Posterior vena cava (tissue), 2 donors: ENCODE results near the gene C1QTNF5. TPM values are rescaled to one million over a fixed set of nuclear protein-coding genes. Genes with fewer than 3 reads are reported as not detected.

Experiments used
- DNase-seq: peaks from one replicate; pipeline ENCODE4 v3.0.0-alpha.2; 2020; ENCODE audit warnings: low spot score
- intact Hi-C, 2 donors: fragments of 100-400 bp; cut with DNase I; formaldehyde crosslinking; loops; one replicate each; pipeline versions ENCODE4 v1.14.1 to v1.14.2; 2022 to 2023
- total RNA-seq, 2 donors: library from RNA; stranded (reverse); fragmentation: NEBNext Ultra II Directional; extraction: Animal tissue kit (Norgen Biotek cat#: 25700); gene quantifications; one replicate each; pipeline ENCODE4 v1.2.1, GENCODE V29; 2021
- donor health status: DM: yes; HTN: yes; CAD: no.
- donor health status: DM: yes; HTN: yes; CAD: no.

The C1QTNF5 gene
- total RNA-seq, 2 donors from 2014 or later, result 57.7 to 63.0 TPM

DNA sequence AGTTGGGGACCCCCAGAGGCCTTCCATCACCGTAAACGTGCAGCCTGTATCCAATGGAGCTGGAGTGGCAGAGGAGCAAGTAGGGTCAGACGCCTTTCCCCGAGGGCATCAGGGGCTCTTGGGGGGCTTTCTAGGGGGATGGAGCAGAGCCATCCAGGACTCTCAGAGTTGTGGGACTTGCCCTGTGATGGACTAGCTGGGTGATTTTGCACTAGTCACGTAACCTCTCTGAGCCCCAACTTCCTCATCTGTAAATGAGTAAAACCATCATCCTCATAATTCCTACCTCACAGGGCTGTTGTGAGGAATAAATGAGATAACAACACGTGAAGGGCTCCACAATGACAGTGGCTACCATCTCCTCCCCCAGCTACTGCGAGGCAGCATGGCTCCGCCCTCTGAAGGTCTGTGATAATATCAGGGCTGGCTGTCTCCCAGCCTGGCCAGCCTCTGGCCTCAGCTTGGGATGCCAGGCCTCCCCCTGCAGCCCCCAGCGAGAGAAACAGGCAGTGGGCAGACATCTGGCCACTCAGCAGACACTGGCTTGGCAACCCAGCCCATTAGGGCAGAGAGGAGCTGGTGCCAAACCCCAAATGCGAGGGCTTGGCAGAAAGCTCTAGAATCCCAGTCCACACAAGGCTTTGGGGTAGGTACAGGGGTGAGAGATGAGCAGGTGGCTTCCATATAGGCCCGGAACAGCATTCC lies 34.1 kb upstream of the C1QTNF5 start:
- DNase-seq, result peak; percentile 73
- intact Hi-C loops, result loop anchor here (5.0 to 10.0 kb wide), 2 partner anchors 98 to 100 kb away; no protein-coding TSS in a partner anchor

DNA sequence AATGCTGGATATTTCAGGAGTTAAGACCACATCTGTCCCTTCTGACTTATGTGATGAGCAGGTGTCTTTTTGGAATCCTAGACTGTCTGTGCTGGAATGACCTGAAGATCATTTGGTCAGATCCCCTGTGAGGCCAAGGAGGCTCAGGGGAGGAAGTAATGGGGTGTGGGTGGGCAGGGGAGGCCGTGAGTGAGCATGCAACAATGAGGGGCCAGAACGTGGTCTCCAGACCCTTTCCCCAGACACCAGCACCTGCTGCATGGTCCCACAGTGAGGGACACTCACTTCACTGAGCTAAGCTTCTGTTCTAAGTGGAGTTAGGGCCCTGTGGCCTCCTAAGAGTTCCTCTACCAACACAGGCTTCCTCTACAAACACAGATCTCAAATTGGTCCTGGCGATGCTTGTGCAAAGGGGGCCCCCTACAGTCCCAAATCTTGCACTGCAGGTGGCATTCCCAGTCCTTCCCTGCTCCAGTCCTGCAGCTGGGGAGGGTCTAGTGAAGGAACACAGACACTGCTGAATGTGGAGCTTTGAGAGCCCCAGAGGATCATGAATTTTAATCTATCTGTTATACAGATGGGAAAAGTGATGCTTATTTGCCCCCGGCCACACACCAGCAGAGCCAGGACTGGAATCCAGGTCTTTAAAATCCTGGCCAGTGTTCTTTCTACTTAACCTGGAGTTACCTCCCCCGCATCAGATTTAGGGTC lies 33.4 kb upstream of the C1QTNF5 start:
- intact Hi-C loops, result loop anchor here (2.0 to 10.0 kb wide), 3 partner anchors 17 to 101 kb away; no protein-coding TSS in a partner anchor

DNA sequence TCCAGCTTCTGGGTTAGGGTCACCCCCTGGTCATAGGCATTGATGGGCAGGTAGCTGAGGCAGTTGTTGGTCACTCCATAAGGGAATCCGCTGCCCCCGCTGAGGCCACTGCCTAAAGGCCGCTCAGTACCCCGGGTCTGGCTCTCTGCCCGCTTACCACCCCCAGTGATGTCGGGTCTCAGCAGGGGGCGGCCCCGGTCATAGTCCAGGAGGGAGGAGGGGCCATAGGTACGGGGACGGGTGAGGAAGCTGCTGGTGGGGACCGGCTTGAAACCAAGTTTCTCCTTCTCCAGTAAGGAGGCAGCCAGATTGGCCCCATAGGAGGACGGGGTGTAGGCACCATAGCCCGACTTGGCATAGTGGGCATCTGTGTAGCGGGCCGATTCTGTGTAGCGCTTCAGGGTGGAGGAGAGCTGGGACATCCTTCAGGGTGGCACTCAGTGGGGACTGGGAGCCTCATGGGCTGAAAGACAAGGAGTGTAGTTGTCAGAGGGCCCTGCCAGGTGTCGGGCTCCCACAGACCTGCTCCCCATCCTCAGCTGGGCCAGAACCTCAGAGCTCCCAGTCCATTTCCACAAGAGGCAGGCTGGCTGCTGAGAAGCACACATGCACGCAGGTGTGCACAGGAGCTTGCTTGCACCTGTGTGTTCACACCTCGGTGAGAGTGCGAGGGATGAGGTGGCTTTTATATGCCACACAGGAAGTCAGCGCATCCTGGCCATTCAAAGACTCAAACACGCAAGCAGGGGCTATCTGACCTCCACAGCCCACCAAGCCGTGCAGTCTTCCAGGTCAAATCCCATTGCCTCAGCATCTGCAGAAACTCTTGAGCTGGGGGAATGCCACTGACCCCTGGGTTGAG lies 32.6 kb upstream of the C1QTNF5 start:
- intact Hi-C loops, result loop anchor here (2.0 to 10.0 kb wide), 3 partner anchors 16 to 102 kb away; no protein-coding TSS in a partner anchor
- peak; percentile 75 for DNase-seq

More for the DNA sequence above, 33.4 kb upstream of the C1QTNF5 start:
- peak; percentile 92 for DNase-seq

DNA sequence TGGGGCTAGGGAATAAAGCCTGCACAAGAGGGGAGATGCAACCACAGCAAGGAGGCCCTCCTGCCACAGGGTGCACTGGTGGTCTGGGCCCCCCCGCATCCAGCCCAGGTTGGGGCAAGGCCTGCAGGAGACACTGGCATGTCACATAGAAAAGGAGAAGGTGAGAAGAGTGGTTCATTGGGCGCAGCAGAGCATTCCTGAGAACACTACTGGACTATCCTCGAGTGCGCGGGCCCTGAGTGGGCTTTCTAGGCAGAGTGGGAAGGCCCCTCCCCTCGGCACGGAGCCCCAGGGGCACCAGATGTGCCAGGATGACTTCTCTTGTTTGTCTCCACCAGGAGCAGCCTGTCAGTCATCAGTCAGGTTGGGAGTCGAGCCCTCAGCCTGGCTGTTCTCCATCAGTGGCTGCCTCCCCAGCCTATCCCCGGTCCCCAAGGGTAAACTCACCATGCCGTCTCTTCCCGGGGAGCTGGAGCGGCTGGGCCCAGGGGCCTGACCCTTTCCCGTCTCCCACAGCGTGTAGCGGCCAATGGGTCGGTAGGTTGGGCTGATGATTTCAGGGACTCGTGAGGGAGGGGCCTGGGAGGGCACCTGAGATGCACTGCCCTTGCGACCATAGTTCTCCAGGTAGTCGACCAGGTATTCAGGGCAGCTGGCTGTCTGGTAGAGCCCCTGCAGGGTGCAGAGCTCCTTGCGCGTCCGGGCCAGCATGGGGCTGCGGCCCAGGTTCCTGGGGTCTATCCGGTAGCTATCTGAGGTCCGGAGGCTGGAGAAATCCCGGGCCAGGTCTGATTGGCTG lies 31.8 kb upstream of the C1QTNF5 start:
- DNase-seq, result peak; percentile 77
- intact Hi-C loops, result loop anchor here (2.0 to 10.0 kb wide), 3 partner anchors 16 to 102 kb away; no protein-coding TSS in a partner anchor

DNA sequence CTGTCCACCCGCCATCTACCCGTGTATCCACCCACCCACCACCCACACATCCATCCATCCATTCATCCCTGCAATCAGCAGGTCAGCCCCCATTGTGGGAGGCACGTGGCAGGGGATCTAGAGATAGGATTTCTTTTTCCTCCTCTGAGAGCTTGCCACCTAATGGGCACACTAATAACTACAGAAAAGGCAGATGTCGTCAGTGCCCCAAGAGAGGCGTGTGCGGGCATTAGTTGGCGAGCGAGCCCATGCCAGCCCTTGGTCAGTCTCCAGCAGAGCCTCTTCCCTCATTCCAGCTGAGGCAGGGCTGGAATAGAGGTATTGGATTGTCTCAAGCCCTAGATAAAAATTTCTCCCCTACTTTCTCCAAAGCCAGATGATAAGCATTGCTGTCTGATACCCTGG lies 31.1 kb upstream of the C1QTNF5 start:
- peak; percentile 73 for DNase-seq
- intact Hi-C loops, result loop anchor here (2.0 to 10.0 kb wide), 3 partner anchors 15 to 103 kb away; no protein-coding TSS in a partner anchor

DNA sequence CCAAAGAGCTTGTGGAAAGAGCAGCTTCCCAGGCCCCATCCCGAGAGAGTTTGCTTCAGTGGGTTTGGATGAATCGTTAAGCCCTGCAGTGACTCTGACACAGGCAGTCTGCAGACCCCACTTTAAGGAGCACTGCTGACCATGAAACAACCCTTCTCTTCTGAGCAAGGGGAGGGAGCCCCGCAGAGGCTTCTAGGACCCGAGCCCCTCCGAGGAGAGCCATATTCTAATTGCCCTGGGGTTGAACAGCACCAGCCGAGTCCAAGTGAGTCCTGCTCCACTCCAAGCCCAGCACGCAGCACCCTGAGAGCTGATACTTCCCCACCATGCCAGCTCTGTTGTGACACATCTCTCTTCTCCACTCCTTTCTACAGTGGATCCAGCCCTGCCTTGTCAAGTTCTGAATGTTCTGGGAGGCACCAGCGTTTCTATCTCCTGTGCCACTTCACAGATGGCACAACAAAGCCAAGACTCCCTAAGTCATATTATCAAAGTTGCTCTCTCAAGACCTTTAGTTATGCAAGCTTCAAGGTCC lies 30.5 kb upstream of the C1QTNF5 start:
- peak; percentile 48 for DNase-seq
- intact Hi-C loops, result loop anchor here (5.0 to 10.0 kb wide), 2 partner anchors 101 to 104 kb away; no protein-coding TSS in a partner anchor

DNA sequence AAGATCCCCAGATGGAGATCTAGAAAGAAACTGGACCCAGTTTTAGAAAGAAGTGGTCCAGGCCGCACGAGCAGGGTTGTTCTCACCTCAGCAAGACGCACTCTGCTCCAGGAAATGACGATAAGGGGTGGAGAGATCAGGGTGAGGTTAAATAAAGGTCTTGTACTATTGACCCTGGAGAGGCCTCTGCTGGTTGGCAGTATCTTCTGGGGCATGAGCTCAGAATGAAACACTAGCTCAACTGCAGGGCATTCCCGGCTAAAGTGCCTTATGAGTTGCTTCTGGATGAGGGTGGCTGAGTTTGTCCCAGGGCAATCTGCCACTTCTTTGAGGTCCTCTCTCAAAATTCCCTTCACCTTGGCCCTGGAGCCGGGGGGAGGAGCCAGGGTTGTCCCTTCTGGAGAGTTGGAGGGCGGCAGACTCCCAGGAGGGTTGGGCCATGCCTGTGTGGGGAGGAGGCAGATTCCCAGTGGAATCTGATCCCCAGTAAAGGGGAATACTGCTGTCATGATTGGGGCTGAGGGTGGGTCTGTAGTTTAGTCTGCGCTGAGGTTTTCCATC lies 29.9 kb upstream of the C1QTNF5 start:
- intact Hi-C loops, result loop anchor here (5.0 to 10.0 kb wide), 2 partner anchors 102 to 104 kb away; no protein-coding TSS in a partner anchor
- peak; percentile 78 for DNase-seq

DNA sequence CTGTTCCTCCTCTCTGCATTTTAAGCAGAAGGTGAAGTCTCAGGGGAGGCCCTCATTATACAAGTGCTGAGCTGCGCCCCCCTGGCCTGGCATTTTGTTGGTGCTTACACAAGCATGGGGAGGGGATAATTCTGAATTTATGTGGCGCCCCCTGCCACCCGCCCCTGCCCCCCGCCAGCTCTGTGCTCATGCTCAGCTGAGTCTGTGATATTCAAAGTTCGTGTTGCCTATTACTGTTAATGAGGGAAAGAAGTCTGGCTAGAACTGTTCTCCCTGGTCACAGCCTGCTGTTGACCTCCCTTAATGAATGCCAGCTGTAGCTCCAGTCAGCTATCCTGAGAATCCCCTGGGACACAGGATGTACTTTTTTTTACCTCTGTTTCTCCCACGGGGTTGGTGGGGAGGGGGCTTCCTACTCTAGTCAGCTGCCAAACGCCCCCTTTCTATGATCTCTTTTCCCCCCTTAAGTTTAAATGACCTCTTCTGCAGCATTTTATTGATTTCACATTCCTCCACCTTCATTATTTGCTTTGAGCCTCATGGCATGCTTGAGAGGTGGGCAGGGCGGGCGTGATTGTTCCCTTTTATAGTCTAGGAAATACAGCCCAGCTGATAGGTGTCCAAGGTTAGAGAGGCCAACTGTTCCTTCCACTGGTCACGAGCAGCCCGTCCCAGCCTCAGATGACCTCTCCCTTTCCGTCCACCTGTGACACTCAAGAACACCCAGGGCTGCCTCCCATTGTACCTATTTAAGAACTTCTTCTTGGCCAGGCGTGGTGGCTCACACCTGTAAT lies 28.6 kb upstream of the C1QTNF5 start:
- peak; percentile 57 for DNase-seq
- intact Hi-C loops, result no loop called here

DNA sequence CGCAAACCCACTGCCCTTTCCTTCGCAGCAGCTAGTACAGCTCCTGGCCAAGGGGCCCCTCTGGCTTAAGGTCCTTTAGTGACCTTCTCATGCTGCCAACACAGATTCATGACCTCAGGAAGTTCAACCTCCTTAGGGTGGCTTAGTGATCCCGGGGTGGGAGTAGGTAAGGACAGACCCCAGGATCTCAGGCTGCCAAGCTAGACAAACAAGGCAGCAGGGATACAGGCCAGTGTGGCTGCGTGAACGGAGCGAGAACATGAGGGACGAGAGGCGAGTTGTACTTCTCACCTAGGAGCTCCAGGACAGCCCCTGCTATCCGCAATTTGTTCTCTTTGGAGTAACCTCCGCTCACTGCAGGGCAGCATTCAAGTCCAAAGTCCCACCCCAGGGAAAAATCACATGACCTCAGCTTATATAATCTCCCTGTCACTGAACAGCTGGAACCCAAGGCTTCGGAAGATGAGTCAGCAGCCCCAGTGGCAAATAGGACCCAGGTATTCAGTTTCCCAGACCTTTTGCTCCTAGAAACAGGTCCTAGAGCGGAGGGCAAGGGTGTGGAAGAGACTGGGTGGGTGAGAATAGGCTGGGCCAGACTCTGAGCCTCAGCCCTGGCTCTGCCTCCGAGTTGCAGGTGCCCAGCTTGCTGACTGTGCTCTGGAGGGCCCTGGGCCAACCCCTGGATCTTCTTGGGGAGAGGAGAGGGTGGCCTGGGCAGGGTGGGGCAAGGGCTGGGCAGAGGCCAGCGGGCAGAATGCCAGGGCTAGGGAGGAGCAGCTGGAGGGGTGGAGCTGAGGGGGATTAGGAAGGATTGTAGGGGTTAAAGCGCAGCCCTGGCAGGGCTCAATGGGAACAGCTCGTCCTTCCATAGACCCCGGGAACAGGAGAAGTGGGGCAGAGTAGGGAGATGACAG lies 27.7 kb upstream of the C1QTNF5 start:
- DNase-seq, result peak; percentile 79
- intact Hi-C loops, result no loop called here

DNA sequence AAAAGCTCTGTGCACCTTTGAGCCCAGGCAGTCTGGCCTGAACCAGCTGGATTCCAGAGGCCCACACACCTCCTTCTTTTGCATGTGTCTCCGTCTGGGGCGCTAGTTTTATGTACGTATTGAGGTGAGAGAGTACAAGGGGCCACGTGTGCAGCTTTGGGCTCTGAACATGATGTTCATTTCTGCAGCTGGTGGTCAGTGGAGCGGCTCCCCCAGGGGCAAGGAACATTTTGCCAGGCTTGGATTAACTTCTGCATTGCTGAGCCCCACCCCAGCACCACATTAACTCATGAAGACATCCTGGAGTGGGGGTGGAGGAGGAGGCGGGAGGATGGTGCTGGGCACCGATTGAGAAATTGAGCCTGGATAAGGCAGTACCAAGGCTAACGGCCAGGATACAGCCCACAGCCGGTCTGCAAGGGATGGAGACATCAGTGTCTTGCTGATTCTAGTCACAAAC lies 27.0 kb upstream of the C1QTNF5 start:
- peak; percentile 69 for DNase-seq
- intact Hi-C loops, result no loop called here

DNA sequence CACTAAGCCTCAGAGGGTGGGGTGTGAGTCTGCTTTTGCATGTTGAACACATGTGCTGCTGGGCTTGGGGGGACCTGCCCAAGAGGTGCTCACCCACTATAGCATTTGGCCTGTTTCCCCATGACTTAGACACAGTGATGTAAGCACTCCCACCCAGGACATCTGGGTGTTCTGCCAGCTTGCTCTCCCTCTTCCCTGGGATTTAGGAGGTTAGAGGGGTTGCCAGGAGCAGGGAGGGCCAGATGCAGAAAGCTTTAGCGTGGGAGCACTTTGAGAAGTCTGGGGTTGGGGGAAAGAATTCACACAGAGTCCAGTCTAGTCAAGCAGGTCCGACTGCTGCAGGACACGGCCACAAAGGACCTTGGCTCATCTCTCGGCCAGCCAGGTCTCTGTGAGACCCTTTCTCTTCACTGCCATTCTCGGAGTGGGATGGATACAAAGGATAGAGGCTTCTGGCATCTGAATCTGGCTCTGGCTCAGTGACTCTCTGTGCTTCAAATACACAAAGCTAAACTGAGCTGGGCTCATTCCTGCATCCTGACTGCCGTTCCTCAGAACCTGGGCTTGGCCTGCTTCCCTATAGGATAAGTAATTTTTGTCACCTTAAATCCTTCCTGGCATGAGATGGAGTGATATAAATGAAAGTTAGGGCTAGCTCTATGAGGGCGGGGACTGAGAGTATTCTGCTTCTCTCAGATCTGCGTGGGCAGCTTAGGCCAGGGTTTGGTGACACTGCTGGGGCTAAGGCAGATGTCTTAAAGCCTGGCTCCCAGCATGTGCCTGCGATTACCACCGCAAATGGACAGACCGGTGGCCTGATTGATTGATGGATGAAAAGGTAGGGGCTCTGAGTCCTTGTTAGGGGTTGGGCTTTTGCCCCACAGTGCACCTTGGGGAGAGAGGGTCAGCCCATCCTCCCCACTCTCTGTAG lies 26.3 kb upstream of the C1QTNF5 start:
- DNase-seq, result peak; percentile 56
- intact Hi-C loops, result no loop called here

DNA sequence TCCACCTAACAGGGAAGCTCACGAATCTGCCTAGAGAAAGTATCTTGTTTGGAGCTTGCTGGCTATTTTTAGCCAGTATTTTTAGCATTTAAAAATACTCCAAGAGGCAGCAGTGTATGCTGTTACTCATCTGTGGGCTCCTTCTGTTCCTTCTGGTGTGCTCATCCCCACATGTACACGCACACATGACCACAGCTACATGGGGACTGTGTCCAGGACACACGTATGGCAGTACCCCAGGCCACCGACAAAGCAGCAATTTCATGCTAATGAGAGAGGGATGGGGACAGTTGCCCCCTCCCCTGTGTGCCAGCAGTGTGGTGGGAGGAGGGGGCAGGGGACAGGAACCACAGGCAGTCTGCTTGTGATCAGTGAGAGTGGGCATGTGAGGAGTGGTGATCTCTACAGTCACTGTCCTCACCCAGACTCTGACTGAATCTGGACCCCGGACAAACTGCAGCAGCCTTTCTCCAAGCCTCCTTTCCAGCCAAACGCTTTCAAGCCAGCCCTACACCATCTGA lies 24.4 kb upstream of the C1QTNF5 start:
- intact Hi-C loops, result no loop called here
- DNase-seq, result no peak

DNA sequence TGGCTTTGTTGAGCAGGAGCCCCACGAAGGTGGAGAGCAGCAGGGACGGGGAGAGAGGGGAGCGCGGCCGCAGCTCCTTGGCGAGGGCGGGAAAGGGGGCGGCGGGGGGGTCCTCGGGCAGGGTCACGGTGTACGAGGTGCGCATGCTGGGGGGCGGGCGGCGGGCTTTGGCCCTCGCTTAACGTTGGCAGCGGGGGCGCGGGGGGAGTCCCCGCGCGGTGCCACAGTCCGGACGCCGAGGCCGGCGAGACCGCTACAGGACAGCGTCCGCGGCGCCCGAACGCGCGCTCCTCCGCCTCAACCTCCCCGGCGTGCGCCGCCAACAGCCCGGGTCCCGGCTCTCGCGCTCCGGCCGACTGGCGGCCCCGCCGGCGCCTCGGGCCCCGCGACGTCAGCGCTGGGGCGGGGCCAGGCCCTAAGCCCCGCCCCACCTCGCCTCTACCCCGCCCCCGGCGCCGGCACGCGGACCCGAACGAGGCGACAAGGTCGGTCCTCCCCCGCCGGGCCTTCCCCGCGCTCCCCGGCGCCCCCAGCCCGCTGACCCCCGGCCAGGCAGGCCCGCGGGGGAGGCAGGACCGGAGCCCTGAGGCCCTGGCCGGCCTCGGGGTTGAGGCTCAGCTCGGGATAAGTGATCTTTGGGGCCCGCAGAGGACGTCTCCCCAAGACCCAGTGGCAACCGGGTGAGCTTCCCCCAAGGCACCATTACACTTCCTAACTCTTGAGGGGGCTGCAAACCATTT lies 23.3 kb upstream of the C1QTNF5 start:
- intact Hi-C loops, result no loop called here
- no peak for DNase-seq
